ENCODE data around the gene CDC42EP2. TPM values are rescaled to one million over a fixed set of nuclear protein-coding genes. Genes with fewer than 3 reads are reported as not detected.

The CDC42EP2 gene
- total and polyA plus RNA-seq, 10 of the 15 experiments (the other 5 are each of a cell fraction or from before 2014, with no cell fraction given) = 0.03 to 1.2 (median 0.09) TPM; not detected in 3

DNA sequence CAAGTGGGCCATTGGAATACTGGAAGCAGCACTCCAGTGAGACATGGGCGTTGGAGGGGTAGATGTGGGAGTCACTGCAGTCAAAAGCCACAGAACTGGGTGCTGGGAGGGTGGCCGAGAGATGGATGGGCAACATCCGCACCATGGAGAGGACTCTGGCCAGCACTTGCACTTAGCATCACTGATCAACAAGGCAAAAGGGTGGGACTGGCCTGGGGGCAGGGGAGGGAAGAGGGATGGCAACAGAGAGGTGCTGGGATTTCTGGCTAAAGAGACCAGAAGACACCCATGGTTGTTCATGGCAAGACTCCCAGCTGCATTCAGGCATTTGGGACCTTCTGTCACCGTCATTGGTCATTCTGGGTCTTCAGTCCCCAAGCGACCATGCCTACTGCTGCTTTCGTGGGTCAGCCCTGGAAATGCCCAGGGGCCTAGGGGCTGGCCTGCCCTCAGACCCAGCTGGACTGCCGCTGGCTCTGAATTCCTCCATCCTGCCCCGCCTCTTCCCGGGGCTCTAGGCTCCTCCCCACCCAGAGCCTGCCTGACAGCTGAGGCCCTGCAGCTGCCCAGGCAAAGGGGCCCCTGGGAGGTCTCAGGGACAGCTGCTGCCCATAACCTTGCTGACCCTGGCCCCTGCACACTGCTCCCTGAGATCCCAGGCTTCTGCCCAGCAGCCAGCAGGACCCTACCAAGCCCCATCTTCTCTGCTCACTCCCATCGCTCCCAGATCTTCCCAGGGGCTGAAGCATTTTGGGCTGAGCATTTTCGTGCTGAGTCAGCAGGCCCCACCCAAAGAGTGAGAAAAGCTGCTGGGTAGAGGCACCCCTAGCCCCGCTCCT, 13.0 kb upstream of the CDC42EP2 start:
- H2AFZ ChIP-seq (ENCODE audit: control insufficient read depth, low read depth, low read length) = no peak overlapping the region
- no peaks in the 10 kb centered on the region for H3K79me2 ChIP-seq (ENCODE audit: control insufficient read depth, insufficient read depth, low read length)
- ChIA-PET RAD21 (ENCODE audit: unreplicated experiment) (no interaction called here), SMC1A (ENCODE audit: uncharacterized antibody, unreplicated experiment) (no interaction called here), POLR2A (interaction anchor here (0.5 kb wide), 1 partner anchor 25 kb away, joined by 4 read pairs; no protein-coding TSS in a partner anchor), CTCF (interaction anchor here (2.4 kb wide), 1 partner anchor 15 kb away, joined by 6 read pairs; no protein-coding TSS in a partner anchor)
- no peaks in the 10 kb centered on the region for H3K4me1 ChIP-seq (ENCODE audit: control insufficient read depth, insufficient read depth, low read length)
- intact Hi-C loops (cut with micrococcal nuclease; ENCODE audit: unreplicated experiment) = no loop called here
- no peaks in the 10 kb centered on the region for H3K27me3 ChIP-seq (replicated peaks in 1 of 2; ENCODE audit: control insufficient read depth in 2 of 2, insufficient read depth in 2 of 2, low read length in 1 of 2)
- no peak overlapping the region for H3K4me3 ChIP-seq
- H3K9ac ChIP-seq (ENCODE audit: control insufficient read depth, insufficient read depth, low read length) = no peak overlapping the region
- no TSS peak for BruUV-seq (replicated peaks)
- H4K20me1 ChIP-seq (ENCODE audit: control insufficient read depth, insufficient read depth) = no peaks in the 10 kb centered on the region
- in situ Hi-C loops (cut with MboI) = no loop called here
- FAIRE-seq (no peak), DNase-seq (ENCODE audit: low read depth, low spot score) (no peak), ATAC-seq (peak; percentile 27; the same call in 1 of the 3 replicates)
- no peak overlapping the region for H3K4me2 ChIP-seq (ENCODE audit: control insufficient read depth, insufficient read depth)
- peaks cover 5 to 9% of the 10 kb centered on the region in 2 experiments; a peak in 3 of 4 replicates for H3K36me3 ChIP-seq (ENCODE audit: control insufficient read depth in 2 of 2, insufficient read depth in 2 of 2, low read length in 1 of 2)
- no peak overlapping the region for H3K27ac ChIP-seq (ENCODE audit: control insufficient read depth, insufficient read depth)
- WGBS (ENCODE audit: insufficient coverage, insufficient replicate concordance, low lambda C conversion rate, missing lambda C conversion rate) = 96% methylated on average over 12 of the region's 12 CpGs
- no peaks in the 10 kb centered on the region for H3K9me3 ChIP-seq (replicated peaks; ENCODE audit: control insufficient read depth, insufficient read depth, low read length)
- TF ChIP-seq CHD1 (IDR thresholded peaks at IDR 0.05; ENCODE audit: low read depth, low read length) = no peak
- no peak for TF ChIP-seq CHD2 (IDR thresholded peaks at IDR 0.05; ENCODE audit: borderline replicate concordance, low read depth, low read length)
- no peak for TF ChIP-seq EGR1 (IDR thresholded peaks at IDR 0.05; ENCODE audit: borderline replicate concordance in 1 of 2, low read depth in 2 of 2, low read length in 2 of 2)
- no peak for TF ChIP-seq ZNF207 (IDR thresholded peaks at IDR 0.05; ENCODE audit: borderline replicate concordance)
- TF ChIP-seq, protein P1, sequence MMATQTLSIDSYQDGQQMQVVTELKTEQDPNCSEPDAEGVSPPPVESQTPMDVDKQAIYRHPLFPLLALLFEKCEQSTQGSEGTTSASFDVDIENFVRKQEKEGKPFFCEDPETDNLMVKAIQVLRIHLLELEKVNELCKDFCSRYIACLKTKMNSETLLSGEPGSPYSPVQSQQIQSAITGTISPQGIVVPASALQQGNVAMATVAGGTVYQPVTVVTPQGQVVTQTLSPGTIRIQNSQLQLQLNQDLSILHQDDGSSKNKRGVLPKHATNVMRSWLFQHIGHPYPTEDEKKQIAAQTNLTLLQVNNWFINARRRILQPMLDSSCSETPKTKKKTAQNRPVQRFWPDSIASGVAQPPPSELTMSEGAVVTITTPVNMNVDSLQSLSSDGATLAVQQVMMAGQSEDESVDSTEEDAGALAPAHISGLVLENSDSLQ (IDR thresholded peaks at IDR 0.05) = no peak
- TF ChIP-seq, protein P2, sequence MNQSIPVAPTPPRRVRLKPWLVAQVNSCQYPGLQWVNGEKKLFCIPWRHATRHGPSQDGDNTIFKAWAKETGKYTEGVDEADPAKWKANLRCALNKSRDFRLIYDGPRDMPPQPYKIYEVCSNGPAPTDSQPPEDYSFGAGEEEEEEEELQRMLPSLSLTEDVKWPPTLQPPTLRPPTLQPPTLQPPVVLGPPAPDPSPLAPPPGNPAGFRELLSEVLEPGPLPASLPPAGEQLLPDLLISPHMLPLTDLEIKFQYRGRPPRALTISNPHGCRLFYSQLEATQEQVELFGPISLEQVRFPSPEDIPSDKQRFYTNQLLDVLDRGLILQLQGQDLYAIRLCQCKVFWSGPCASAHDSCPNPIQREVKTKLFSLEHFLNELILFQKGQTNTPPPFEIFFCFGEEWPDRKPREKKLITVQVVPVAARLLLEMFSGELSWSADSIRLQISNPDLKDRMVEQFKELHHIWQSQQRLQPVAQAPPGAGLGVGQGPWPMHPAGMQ (IDR thresholded peaks at IDR 0.05; ENCODE audit: borderline replicate concordance) = no peak
- TF ChIP-seq, protein P3, sequence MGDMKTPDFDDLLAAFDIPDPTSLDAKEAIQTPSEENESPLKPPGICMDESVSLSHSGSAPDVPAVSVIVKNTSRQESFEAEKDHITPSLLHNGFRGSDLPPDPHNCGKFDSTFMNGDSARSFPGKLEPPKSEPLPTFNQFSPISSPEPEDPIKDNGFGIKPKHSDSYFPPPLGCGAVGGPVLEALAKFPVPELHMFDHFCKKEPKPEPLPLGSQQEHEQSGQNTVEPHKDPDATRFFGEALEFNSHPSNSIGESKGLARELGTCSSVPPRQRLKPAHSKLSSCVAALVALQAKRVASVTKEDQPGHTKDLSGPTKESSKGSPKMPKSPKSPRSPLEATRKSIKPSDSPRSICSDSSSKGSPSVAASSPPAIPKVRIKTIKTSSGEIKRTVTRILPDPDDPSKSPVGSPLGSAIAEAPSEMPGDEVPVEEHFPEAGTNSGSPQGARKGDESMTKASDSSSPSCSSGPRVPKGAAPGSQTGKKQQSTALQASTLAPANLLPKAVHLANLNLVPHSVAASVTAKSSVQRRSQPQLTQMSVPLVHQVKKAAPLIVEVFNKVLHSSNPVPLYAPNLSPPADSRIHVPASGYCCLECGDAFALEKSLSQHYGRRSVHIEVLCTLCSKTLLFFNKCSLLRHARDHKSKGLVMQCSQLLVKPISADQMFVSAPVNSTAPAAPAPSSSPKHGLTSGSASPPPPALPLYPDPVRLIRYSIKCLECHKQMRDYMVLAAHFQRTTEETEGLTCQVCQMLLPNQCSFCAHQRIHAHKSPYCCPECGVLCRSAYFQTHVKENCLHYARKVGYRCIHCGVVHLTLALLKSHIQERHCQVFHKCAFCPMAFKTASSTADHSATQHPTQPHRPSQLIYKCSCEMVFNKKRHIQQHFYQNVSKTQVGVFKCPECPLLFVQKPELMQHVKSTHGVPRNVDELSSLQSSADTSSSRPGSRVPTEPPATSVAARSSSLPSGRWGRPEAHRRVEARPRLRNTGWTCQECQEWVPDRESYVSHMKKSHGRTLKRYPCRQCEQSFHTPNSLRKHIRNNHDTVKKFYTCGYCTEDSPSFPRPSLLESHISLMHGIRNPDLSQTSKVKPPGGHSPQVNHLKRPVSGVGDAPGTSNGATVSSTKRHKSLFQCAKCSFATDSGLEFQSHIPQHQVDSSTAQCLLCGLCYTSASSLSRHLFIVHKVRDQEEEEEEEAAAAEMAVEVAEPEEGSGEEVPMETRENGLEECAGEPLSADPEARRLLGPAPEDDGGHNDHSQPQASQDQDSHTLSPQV (IDR thresholded peaks at IDR 0.05) = no peak
- no peak for TF ChIP-seq EZH2 (IDR thresholded peaks at IDR 0.05; ENCODE audit: borderline replicate concordance, control insufficient read depth, low read depth, low read length)
- TF ChIP-seq, protein P4, sequence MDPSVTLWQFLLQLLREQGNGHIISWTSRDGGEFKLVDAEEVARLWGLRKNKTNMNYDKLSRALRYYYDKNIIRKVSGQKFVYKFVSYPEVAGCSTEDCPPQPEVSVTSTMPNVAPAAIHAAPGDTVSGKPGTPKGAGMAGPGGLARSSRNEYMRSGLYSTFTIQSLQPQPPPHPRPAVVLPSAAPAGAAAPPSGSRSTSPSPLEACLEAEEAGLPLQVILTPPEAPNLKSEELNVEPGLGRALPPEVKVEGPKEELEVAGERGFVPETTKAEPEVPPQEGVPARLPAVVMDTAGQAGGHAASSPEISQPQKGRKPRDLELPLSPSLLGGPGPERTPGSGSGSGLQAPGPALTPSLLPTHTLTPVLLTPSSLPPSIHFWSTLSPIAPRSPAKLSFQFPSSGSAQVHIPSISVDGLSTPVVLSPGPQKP (IDR thresholded peaks at IDR 0.05; ENCODE audit: low read depth, low read length) = no peak
- no peak for TF ChIP-seq GATAD2B (conservative IDR thresholded peaks at IDR 0.05; ENCODE audit: low read depth)
- TF ChIP-seq YY1 (IDR thresholded peaks at IDR 0.05; ENCODE audit: low read depth, low read length) = no peak
- no peak for TF ChIP-seq NBN (IDR thresholded peaks at IDR 0.05)
- no peak for TF ChIP-seq NFYA (IDR thresholded peaks at IDR 0.05; ENCODE audit: borderline replicate concordance, low read depth, low read length)
- TF ChIP-seq ZNF622 (IDR thresholded peaks at IDR 0.05) = no peak
- no peak for TF ChIP-seq CEBPB (IDR thresholded peaks at IDR 0.05; ENCODE audit: borderline replicate concordance in 1 of 2, low read depth in 2 of 2, low read length in 2 of 2)

All from GM12878 (cell line).